ENCODE data around the gene ZNF619. TPM values are rescaled to one million over a fixed set of nuclear protein-coding genes. Genes with fewer than 3 reads are reported as not detected.

ZNF619 gene
- total RNA-seq, 4 donors from 2014 or later: 4.6 to 7.9 (median 5.3) TPM

DNA sequence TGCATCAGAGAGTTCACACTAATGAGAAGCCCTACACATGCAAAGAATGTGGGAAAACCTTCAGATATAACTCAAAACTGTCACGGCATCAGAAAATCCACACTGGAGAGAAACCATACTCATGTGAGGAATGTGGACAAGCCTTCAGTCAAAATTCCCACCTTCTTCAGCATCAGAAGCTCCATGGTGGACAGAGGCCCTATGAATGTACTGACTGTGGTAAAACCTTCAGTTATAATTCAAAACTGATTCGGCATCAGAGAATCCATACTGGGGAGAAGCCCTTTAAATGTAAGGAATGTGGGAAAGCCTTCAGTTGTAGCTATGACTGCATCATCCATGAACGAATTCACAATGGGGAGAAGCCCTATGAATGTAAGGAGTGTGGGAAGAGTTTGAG lies 10.2 kb downstream of the ZNF619 start:
- peaks cover 0 to 76% of the 10 kb centered on the region in 2 donors for H3K36me3 ChIP-seq
- 87 to 94% methylated on average over 3 of the region's 3 CpGs for WGBS, 2 donors (ENCODE audit: low coverage in 1 of 2)
- no peak for ATAC-seq

GRCh38 chr3:40490916-40491315 lies 14.0 kb downstream of the ZNF619 start:
- peaks cover 0 to 39% of the 10 kb centered on the region in 2 donors for H3K36me3 ChIP-seq
- no peak overlapping the region for H3K27ac ChIP-seq
- no peaks in the 10 kb centered on the region for H3K4me1 ChIP-seq
- peaks cover 0 to 37% (median 0%) of the 10 kb centered on the region in 3 donors for H3K9me3 ChIP-seq
- ATAC-seq: no peak
- no peak overlapping the region for H3K4me3 ChIP-seq
- WGBS, 2 donors (ENCODE audit: low coverage in 1 of 2): 72 to 87% methylated on average over 4 to 5 of the region's 5 CpGs
- TF ChIP-seq POLR2AphosphoS5 (IDR thresholded peaks at IDR 0.05) (no peak), POLR2A (IDR thresholded peaks at IDR 0.05) (no peak)
- H3K27me3 ChIP-seq: no peaks in the 10 kb centered on the region

More for the DNA sequence above, 10.2 kb downstream of the ZNF619 start:
- Histone ChIP-seq H3K4me1 (no peaks in the 10 kb centered on the region), H3K9me3 (peaks cover 0 to 37% (median 0%) of the 10 kb centered on the region in 3 donors), H3K27ac (no peak overlapping the region), H3K27me3 (no peaks in the 10 kb centered on the region), H3K4me3 (no peak overlapping the region)
- TF ChIP-seq EP300 (IDR thresholded peaks at IDR 0.05) (no peak), POLR2AphosphoS5 (IDR thresholded peaks at IDR 0.05) (no peak), POLR2A (IDR thresholded peaks at IDR 0.05) (no peak), CTCF (IDR thresholded peaks at IDR 0.05) (no peak)

- H3K27me3 ChIP-seq: no peaks in the 10 kb centered on the region
- no peaks in the 10 kb centered on the region for H3K4me1 ChIP-seq
- no peak for ATAC-seq
- peaks cover 0 to under 1% (median 0%) of the 10 kb centered on the region in 3 donors for H3K9me3 ChIP-seq
- no peak overlapping the region for H3K4me3 ChIP-seq
- WGBS, 2 donors (ENCODE audit: low coverage in 1 of 2): 27% methylated on average over 2 of the region's 2 CpGs
- no peak for TF ChIP-seq POLR2A (IDR thresholded peaks at IDR 0.05)
- no peak for TF ChIP-seq EP300 (IDR thresholded peaks at IDR 0.05)
- no peak for TF ChIP-seq POLR2AphosphoS5 (IDR thresholded peaks at IDR 0.05)
- TF ChIP-seq CTCF (IDR thresholded peaks at IDR 0.05): no peak
- H3K36me3 ChIP-seq: peaks cover 0 to 1% of the 10 kb centered on the region in 2 donors
- no peak overlapping the region for H3K27ac ChIP-seq
Observed at GRCh38 chr3:40494698-40495097, 17.8 kb downstream of the ZNF619 start.

GRCh38 chr3:40497288-40497687 lies 20.4 kb downstream of the ZNF619 start:
- no peak for ATAC-seq
- WGBS, 2 donors (ENCODE audit: low coverage in 1 of 2): 90 to 100% methylated on average over 2 of the region's 2 CpGs

GRCh38 chr3:40499952-40500351 lies 23.0 kb downstream of the ZNF619 start:
- 80 to 88% methylated on average over 1 of the region's 1 CpG for WGBS, 2 donors (ENCODE audit: low coverage in 1 of 2)
- ATAC-seq: no peak
- H3K4me1 ChIP-seq: peaks cover 0 to 2% (median under 1%) of the 10 kb centered on the region in 3 donors
- no peaks in the 10 kb centered on the region for H3K9me3 ChIP-seq
- H3K27ac ChIP-seq: no peak overlapping the region
- no peaks in the 10 kb centered on the region for H3K36me3 ChIP-seq
- no peak overlapping the region for H3K4me3 ChIP-seq
- no peak for TF ChIP-seq POLR2AphosphoS5 (IDR thresholded peaks at IDR 0.05)
- no peak for TF ChIP-seq CTCF (IDR thresholded peaks at IDR 0.05)
- TF ChIP-seq EP300 (IDR thresholded peaks at IDR 0.05): no peak
- no peak for TF ChIP-seq POLR2A (IDR thresholded peaks at IDR 0.05)
- no peaks in the 10 kb centered on the region for H3K27me3 ChIP-seq

More at GRCh38 chr3:40497288-40497687, 20.4 kb downstream of the ZNF619 start:
- Histone ChIP-seq H3K4me1 (no peaks in the 10 kb centered on the region), H3K36me3 (no peaks in the 10 kb centered on the region), H3K27me3 (no peaks in the 10 kb centered on the region), H3K4me3 (no peak overlapping the region), H3K27ac (no peak overlapping the region), H3K9me3 (no peaks in the 10 kb centered on the region)
- TF ChIP-seq EP300 (IDR thresholded peaks at IDR 0.05) (no peak), POLR2AphosphoS5 (IDR thresholded peaks at IDR 0.05) (no peak), CTCF (IDR thresholded peaks at IDR 0.05) (no peak), POLR2A (IDR thresholded peaks at IDR 0.05) (no peak)
